H9 (cell line): Measurements from ENCODE around the gene RHBDD1. TPM values are rescaled to one million over a fixed set of nuclear protein-coding genes. Genes with fewer than 3 reads are reported as not detected.

Experiments used
- DNase-seq: peaks from one replicate; pipeline ENCODE4 v3.0.0-alpha.2; 2017
- H2AFZ ChIP-seq: one replicate; pipeline ENCODE4 v1.6.1; 2013; ENCODE audit warnings: mild to moderate bottlenecking, low read length, control low read depth, moderate library complexity
- H2AK5ac ChIP-seq: 2 replicates; pipeline ENCODE4 v1.6.1; 2013; ENCODE audit warnings: low read length, control low read depth, mixed read lengths; ENCODE audit not compliant: insufficient read length
- H2BK120ac ChIP-seq: one replicate; pipeline ENCODE4 v1.6.1; 2013; ENCODE audit warnings: low read depth, mild to moderate bottlenecking, low read length, control low read depth, inconsistent platforms; ENCODE audit not compliant: poor library complexity, severe bottlenecking
- H2BK12ac ChIP-seq: 2 replicates; pipeline ENCODE4 v1.6.1; 2013; ENCODE audit warnings: low read length, control low read depth, mixed read lengths, low read depth; ENCODE audit not compliant: insufficient read length
- H2BK15ac ChIP-seq: 2 replicates; pipeline ENCODE4 v1.6.1; 2013; ENCODE audit warnings: low read depth, low read length, control low read depth
- H2BK20ac ChIP-seq: one replicate; pipeline ENCODE4 v1.6.1; 2013; ENCODE audit warnings: low read depth, mild to moderate bottlenecking, low read length, control low read depth, inconsistent platforms; ENCODE audit not compliant: poor library complexity, severe bottlenecking
- H2BK5ac ChIP-seq: 2 replicates; pipeline ENCODE4 v1.6.1; 2013; ENCODE audit warnings: low read length, control low read depth, mixed read lengths; ENCODE audit not compliant: insufficient read length
- H3K14ac ChIP-seq: 2 replicates; pipeline ENCODE4 v1.6.1; 2013; ENCODE audit warnings: low read length, control low read depth; ENCODE audit not compliant: insufficient read depth
- H3K18ac ChIP-seq: 2 replicates; pipeline ENCODE4 v1.6.1; 2013; ENCODE audit warnings: low read depth, mild to moderate bottlenecking, mixed read lengths, low read length, control low read depth; ENCODE audit not compliant: insufficient read length
- H3K23ac ChIP-seq: 2 replicates; pipeline ENCODE4 v1.6.1; 2013; ENCODE audit warnings: low read length, control low read depth, mixed read lengths, low read depth; ENCODE audit not compliant: insufficient read length
- H3K23me2 ChIP-seq: 2 replicates; pipeline ENCODE4 v1.6.1; 2013; ENCODE audit warnings: low read depth, mild to moderate bottlenecking, mixed read lengths, low read length, control low read depth; ENCODE audit not compliant: insufficient read length, poor library complexity, severe bottlenecking
- H3K27ac ChIP-seq: 2 replicates; pipeline ENCODE4 v1.5.1; 2013; ENCODE audit warnings: low read length, control low read depth, mixed read lengths, low read depth; ENCODE audit not compliant: insufficient read length
- H3K27me3 ChIP-seq: 2 replicates; pipeline ENCODE4 v1.6.1; 2013; ENCODE audit warnings: low read length, control low read depth, inconsistent platforms; ENCODE audit not compliant: insufficient read depth
- H3K4ac ChIP-seq: 2 replicates; pipeline ENCODE4 v1.6.1; 2013; ENCODE audit warnings: low read depth, mild to moderate bottlenecking, control low read depth, inconsistent platforms, low read length, moderate library complexity
- H3K4me1 ChIP-seq: 2 replicates; pipeline ENCODE4 v1.6.1; 2013; ENCODE audit warnings: low read length, control low read depth, inconsistent platforms; ENCODE audit not compliant: insufficient read depth
- H3K4me2 ChIP-seq: 2 replicates; pipeline ENCODE4 v1.6.1; 2013; ENCODE audit warnings: low read length, control low read depth, mixed read lengths; ENCODE audit not compliant: insufficient read length, insufficient read depth
- H3K56ac ChIP-seq: 2 replicates; pipeline ENCODE4 v1.6.1; 2013; ENCODE audit warnings: low read depth, mild to moderate bottlenecking, mixed read lengths, low read length, control low read depth; ENCODE audit not compliant: insufficient read length
- H3K79me1 ChIP-seq: 2 replicates; pipeline ENCODE4 v1.6.1; 2013; ENCODE audit warnings: low read depth, mild to moderate bottlenecking, moderate library complexity, low read length, control low read depth, inconsistent platforms; ENCODE audit not compliant: insufficient read depth, poor library complexity, severe bottlenecking
- H3K79me2 ChIP-seq: 2 replicates; pipeline ENCODE4 v1.6.1; 2013; ENCODE audit warnings: low read length, control low read depth, inconsistent platforms; ENCODE audit not compliant: insufficient read depth
- H3K9ac ChIP-seq: 2 replicates; pipeline ENCODE4 v1.6.1; 2013; ENCODE audit warnings: low read length, control low read depth, mixed read lengths; ENCODE audit not compliant: insufficient read length; ENCODE audit errors: extremely low read depth
- H3K9me3 ChIP-seq: one replicate; pipeline ENCODE4 v1.6.1; 2013; ENCODE audit warnings: low read depth, low read length, inconsistent platforms; ENCODE audit not compliant: control insufficient read depth
- H3T11ph ChIP-seq: one replicate; pipeline ENCODE4 v1.6.1; 2013; ENCODE audit warnings: mild to moderate bottlenecking, low read length, control low read depth, inconsistent platforms
- H4K20me1 ChIP-seq: one replicate; pipeline ENCODE4 v1.6.1; 2013; ENCODE audit not compliant: control insufficient read depth, insufficient read length, insufficient read depth
- H4K5ac ChIP-seq: 2 replicates; pipeline ENCODE4 v1.6.1; 2013; ENCODE audit warnings: low read depth, mild to moderate bottlenecking, mixed read lengths, low read length, control low read depth; ENCODE audit not compliant: insufficient read length
- H4K8ac ChIP-seq: replicated peaks from 2 replicates; pipeline ENCODE4 v1.6.1; 2013; ENCODE audit warnings: low read length, control low read depth, mixed read lengths, low read depth; ENCODE audit not compliant: insufficient read length
- H4K91ac ChIP-seq: 2 replicates; pipeline ENCODE4 v1.6.1; 2013; ENCODE audit warnings: low read depth, mild to moderate bottlenecking, moderate library complexity, mixed read lengths, low read length, control low read depth; ENCODE audit not compliant: insufficient read length
- H3K27ac Mint-ChIP-seq, 3 experiments: 2 replicates in 2 of 3; 3 replicates in 1 of 3; pipeline ENCODE4 v1.8.0; 2020 to 2021; ENCODE audit warnings: mixed read lengths in 3 of 3, mild to moderate bottlenecking in 1 of 3, moderate library complexity in 1 of 3
- H3K27me3 Mint-ChIP-seq: 2 replicates; pipeline ENCODE4 v1.8.0; 2021; ENCODE audit warnings: low read depth, mild to moderate bottlenecking, moderate library complexity, mixed read lengths
- H3K36me3 Mint-ChIP-seq, 3 experiments: 2 replicates in 2 of 3; 3 replicates in 1 of 3; pipeline ENCODE4 v1.8.0; 2020 to 2021; ENCODE audit warnings: low read depth in 3 of 3, mixed read lengths in 3 of 3; ENCODE audit not compliant: insufficient read depth in 1 of 3
- H3K4me1 Mint-ChIP-seq, 2 experiments: 2 replicates each; pipeline ENCODE4 v1.8.0; 2020; ENCODE audit warnings: mixed read lengths in 2 of 2
- H3K4me3 Mint-ChIP-seq, 2 experiments: 2 replicates in 1 of 2; 3 replicates in 1 of 2; pipeline ENCODE4 v1.8.0; 2020 to 2021; ENCODE audit warnings: mild to moderate bottlenecking in 2 of 2, mixed read lengths in 2 of 2, moderate library complexity in 1 of 2
- H3K9me3 Mint-ChIP-seq, 2 experiments: 2 replicates in 1 of 2; 3 replicates in 1 of 2; pipeline ENCODE4 v1.8.0; 2020; ENCODE audit warnings: mild to moderate bottlenecking in 2 of 2, mixed read lengths in 2 of 2, moderate library complexity in 1 of 2
- WGBS: extraction: QIAGEN DNeasy Blood & Tissue Kit; methylation state at CpG from one replicate; pipeline ENCODE4 v1.1.7; 2013; ENCODE audit warnings: missing lambda C conversion rate, low lambda C conversion rate, mixed read lengths; ENCODE audit not compliant: insufficient read length; ENCODE audit errors: extremely low coverage; 5-methylcytosine and 5-hydroxymethylcytosine counted together
- total RNA-seq: library from RNA; stranded (reverse); gene quantifications from 2 replicates; pipeline ENCODE4 v1.2.1, GENCODE V29; 2021
- TF ChIP-seq, protein P1 (sequence below): fragments of 200-600 bp; sonication (generic); conservative IDR thresholded peaks from 3 replicates; pipeline ENCODE4 v1.8.0; 2021; ENCODE audit warnings: antibody characterized with exemption, mild to moderate bottlenecking

RHBDD1 gene
- total RNA-seq, 1 experiment from 2014 or later: 24.9 TPM

DNA sequence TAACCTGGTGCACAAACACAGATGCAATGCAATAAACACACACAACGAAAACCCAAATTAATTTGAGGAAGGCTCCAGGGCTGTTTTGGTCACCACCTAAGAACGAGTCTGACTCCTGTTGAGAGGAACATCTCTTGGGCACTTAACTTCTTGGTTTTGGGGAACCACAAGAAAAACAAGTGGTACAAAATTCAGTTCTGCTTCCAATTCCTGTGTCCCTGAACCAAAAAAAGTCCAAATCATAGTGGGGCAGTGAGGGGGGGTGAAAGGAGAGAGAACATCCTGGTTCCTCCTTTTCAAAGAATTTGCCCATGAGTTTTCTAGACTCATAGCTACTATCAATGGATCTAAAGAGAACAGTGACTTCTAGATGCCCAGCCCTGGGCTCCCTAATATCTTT is 184.6 kb downstream of the RHBDD1 start:
- Histone ChIP-seq H2BK12ac (no peak overlapping the region), H2BK20ac (no peak overlapping the region), H4K5ac (no peak overlapping the region), H2BK5ac (no peak overlapping the region), H3K9ac (no peak overlapping the region), H3K79me2 (no peaks in the 10 kb centered on the region), H3T11ph (no peak overlapping the region), H3K23me2 (no peaks in the 10 kb centered on the region), H3K4ac (no peak overlapping the region), H3K4me1 (no peaks in the 10 kb centered on the region), H2BK15ac (no peak overlapping the region), H4K8ac (no peak overlapping the region), H3K27ac (no peak overlapping the region), H4K20me1 (no peaks in the 10 kb centered on the region), H3K56ac (no peak overlapping the region), H2AFZ (no peak overlapping the region), H3K14ac (no peak overlapping the region), H3K79me1 (no peaks in the 10 kb centered on the region), H4K91ac (no peak overlapping the region), H2BK120ac (no peak overlapping the region), H3K23ac (no peak overlapping the region), H2AK5ac (no peak overlapping the region), H3K9me3 (no peaks in the 10 kb centered on the region), H3K18ac (no peak overlapping the region), H3K27me3 (no peaks in the 10 kb centered on the region), H3K4me2 (no peak overlapping the region)
- TF ChIP-seq, protein P1, sequence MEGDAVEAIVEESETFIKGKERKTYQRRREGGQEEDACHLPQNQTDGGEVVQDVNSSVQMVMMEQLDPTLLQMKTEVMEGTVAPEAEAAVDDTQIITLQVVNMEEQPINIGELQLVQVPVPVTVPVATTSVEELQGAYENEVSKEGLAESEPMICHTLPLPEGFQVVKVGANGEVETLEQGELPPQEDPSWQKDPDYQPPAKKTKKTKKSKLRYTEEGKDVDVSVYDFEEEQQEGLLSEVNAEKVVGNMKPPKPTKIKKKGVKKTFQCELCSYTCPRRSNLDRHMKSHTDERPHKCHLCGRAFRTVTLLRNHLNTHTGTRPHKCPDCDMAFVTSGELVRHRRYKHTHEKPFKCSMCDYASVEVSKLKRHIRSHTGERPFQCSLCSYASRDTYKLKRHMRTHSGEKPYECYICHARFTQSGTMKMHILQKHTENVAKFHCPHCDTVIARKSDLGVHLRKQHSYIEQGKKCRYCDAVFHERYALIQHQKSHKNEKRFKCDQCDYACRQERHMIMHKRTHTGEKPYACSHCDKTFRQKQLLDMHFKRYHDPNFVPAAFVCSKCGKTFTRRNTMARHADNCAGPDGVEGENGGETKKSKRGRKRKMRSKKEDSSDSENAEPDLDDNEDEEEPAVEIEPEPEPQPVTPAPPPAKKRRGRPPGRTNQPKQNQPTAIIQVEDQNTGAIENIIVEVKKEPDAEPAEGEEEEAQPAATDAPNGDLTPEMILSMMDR: no peak
- Mint-ChIP-seq H3K4me3 (no peak overlapping the region), H3K4me1 (peaks cover 8 to 10% of the 10 kb centered on the region in 2 experiments; a peak in 2 of 4 replicates), H3K27ac (no peak overlapping the region), H3K27me3 (no peaks in the 10 kb centered on the region), H3K9me3 (no peaks in the 10 kb centered on the region), H3K36me3 (no peaks in the 10 kb centered on the region; a peak in 1 of 7 replicates)
- WGBS: no CpG with 5 or more reads among the region's 2 CpGs
- DNase-seq: no peak
